ENCODE data around the gene EPSTI1. TPM values are rescaled to one million over a fixed set of nuclear protein-coding genes. Genes with fewer than 3 reads are reported as not detected.

The EPSTI1 gene
- total RNA-seq, 1 experiment from 2014 or later, result 0.69 TPM

- ChIA-PET CTCF (no interaction called here), POLR2A (no interaction called here)
- no peaks in the 10 kb centered on the region for H3K9me3 ChIP-seq (ENCODE audit: control insufficient read depth, insufficient read depth, low read depth, low read length)
- no TSS peak for BruUV-seq (replicated peaks)
- no peaks in the 10 kb centered on the region for H3K27me3 ChIP-seq (ENCODE audit: control insufficient read depth, insufficient read depth, low read length)
- no peak overlapping the region for H3K27ac ChIP-seq (ENCODE audit: low read length)
- TF ChIP-seq, protein P1, sequence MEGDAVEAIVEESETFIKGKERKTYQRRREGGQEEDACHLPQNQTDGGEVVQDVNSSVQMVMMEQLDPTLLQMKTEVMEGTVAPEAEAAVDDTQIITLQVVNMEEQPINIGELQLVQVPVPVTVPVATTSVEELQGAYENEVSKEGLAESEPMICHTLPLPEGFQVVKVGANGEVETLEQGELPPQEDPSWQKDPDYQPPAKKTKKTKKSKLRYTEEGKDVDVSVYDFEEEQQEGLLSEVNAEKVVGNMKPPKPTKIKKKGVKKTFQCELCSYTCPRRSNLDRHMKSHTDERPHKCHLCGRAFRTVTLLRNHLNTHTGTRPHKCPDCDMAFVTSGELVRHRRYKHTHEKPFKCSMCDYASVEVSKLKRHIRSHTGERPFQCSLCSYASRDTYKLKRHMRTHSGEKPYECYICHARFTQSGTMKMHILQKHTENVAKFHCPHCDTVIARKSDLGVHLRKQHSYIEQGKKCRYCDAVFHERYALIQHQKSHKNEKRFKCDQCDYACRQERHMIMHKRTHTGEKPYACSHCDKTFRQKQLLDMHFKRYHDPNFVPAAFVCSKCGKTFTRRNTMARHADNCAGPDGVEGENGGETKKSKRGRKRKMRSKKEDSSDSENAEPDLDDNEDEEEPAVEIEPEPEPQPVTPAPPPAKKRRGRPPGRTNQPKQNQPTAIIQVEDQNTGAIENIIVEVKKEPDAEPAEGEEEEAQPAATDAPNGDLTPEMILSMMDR (IDR thresholded peaks at IDR 0.05), result no peak
- TF ChIP-seq TCF7L2 (IDR thresholded peaks at IDR 0.05; ENCODE audit: low read depth, low read length) (no peak), SIN3A (IDR thresholded peaks at IDR 0.05; ENCODE audit: borderline replicate concordance, insufficient read depth, low read depth, low read length) (no peak), REST (IDR thresholded peaks at IDR 0.05; ENCODE audit: insufficient read depth in 1 of 2, low read depth in 2 of 2, low read length in 1 of 2) (no peak), POLR2AphosphoS5 (IDR thresholded peaks at IDR 0.05; ENCODE audit: low read depth, low read length) (no peak)
- ATAC-seq, result no peak
- no peaks in the 10 kb centered on the region for H3K4me1 ChIP-seq (ENCODE audit: control insufficient read depth, insufficient read depth, low read length)
- no peak overlapping the region for H3K4me3 ChIP-seq (ENCODE audit: low read depth in 2 of 2, low read length in 2 of 2)
- no peak for DNase-seq (ENCODE audit: low read depth, low spot score)
- intact Hi-C loops (cut with micrococcal nuclease; ENCODE audit: unreplicated experiment) (no loop called here), in situ Hi-C loops (cut with HindIII; ENCODE audit: low pct_unique_long_range_greater_than_20kb, low sequenced_read_pairs) (no loop called here)
- no peaks in the 10 kb centered on the region for H3K36me3 ChIP-seq (ENCODE audit: control insufficient read depth, insufficient read depth, low read length)
Measured at GRCh38 chr13:42885325-42885724, 106.7 kb downstream of the EPSTI1 start.

DNA sequence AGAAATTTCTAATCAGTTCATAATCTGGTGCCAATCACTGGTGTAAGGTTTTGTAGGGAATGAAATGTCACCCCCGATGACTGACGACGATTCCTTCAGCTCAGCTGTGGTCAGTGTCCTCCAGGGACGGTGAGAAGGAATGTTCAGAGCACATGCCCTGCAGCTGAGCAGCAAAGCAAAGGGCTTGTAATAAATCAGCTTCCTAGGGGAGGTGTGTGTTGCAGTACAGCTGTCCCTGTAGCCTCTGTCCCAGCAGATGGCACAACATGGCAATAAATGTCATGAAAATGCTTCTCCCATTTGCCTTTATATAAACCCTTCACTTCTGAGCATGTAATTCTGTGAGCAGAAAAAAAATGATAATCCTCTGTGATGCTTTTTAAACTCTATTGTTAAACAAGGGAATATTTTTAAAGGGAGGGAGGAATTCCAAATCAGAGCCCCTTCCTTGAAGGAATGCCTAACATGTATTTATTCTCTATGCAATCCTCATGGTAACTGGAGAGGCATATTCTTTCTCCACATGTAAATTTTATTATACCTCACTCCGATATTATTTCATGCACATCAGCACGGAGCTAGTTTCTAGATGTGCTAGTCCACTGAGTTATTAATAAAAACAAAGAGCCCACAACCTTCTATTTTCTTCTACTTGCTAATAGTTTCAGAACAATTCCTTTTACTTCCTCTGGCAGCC, 108.1 kb downstream of the EPSTI1 start:
- no peak for TF ChIP-seq TCF7L2 (IDR thresholded peaks at IDR 0.05; ENCODE audit: low read depth, low read length)
- TF ChIP-seq, protein P1 (IDR thresholded peaks at IDR 0.05), result no peak; the same call in 1 of the 2 replicates
- no peak for TF ChIP-seq REST (IDR thresholded peaks at IDR 0.05; ENCODE audit: insufficient read depth in 1 of 2, low read depth in 2 of 2, low read length in 1 of 2)
- in situ Hi-C loops (cut with HindIII; ENCODE audit: low pct_unique_long_range_greater_than_20kb, low sequenced_read_pairs) (no loop called here), intact Hi-C loops (cut with micrococcal nuclease; ENCODE audit: unreplicated experiment) (no loop called here)
- POLR2A ChIA-PET, result no interaction called here
- H3K27me3 ChIP-seq (ENCODE audit: control insufficient read depth, insufficient read depth, low read length), result no peaks in the 10 kb centered on the region
- DNase-seq (ENCODE audit: low read depth, low spot score) (no peak), ATAC-seq (no peak)
- H3K27ac ChIP-seq (ENCODE audit: low read length), result no peak overlapping the region
- no TSS peak for BruUV-seq (replicated peaks)
- CTCF ChIA-PET, result no interaction called here
- no peak overlapping the region for H3K4me3 ChIP-seq (ENCODE audit: low read depth in 2 of 2, low read length in 2 of 2)
- no peaks in the 10 kb centered on the region for H3K36me3 ChIP-seq (ENCODE audit: control insufficient read depth, insufficient read depth, low read length)
- no peaks in the 10 kb centered on the region for H3K9me3 ChIP-seq (ENCODE audit: control insufficient read depth, insufficient read depth, low read depth, low read length)
- no peaks in the 10 kb centered on the region for H3K4me1 ChIP-seq (ENCODE audit: control insufficient read depth, insufficient read depth, low read length)
